GM18498 (cell line): ENCODE results near the gene FBXL15.

ENCODE experiments used
- ATAC-seq: cut with Tn5 transposase; IDR thresholded peaks from one replicate; pipeline ENCODE4 v1.9.1; 2021; ENCODE audit warnings: mild to moderate bottlenecking, moderate library complexity; ENCODE audit not compliant: unreplicated experiment

FBXL15 gene, protein sequence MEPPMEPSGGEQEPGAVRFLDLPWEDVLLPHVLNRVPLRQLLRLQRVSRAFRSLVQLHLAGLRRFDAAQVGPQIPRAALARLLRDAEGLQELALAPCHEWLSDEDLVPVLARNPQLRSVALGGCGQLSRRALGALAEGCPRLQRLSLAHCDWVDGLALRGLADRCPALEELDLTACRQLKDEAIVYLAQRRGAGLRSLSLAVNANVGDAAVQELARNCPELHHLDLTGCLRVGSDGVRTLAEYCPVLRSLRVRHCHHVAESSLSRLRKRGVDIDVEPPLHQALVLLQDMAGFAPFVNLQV

DNA sequence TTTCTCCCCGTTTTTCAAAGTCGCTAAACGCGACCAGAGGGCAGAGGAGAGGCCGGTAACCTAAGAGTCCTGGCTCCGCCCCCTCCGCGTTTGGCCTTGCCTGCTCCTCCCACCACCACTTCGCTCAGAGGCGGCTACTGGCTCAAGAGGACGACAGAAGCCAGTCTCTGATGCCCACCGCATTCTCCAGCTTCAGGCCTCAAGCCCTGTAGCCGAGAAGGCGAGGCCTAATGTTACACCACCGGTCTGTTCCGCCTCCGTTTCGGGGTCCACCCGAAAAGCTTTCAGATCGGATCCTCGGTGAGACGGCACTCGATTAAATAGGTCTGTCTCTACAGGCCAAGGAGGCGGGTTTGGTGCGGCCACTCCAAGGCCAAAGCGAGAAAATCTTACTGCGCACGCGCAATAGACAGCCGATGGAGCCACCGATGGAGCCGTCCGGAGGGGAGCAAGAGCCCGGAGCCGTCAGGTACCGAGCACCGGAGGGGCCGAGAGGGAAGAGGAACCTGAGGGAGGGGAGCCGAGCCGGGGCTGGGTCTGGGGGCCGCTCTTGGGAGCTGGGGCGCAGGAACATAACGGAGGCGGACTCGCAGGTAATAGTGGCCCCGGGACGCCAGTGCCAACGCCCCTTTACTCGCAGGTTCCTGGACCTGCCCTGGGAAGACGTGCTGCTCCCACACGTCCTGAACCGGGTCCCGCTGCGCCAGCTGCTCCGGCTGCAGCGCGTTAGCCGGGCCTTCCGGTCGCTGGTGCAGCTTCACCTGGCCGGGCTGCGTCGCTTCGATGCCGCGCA, at the start of gene FBXL15:
Gene FBXL15, plus strand, starts transcription at position 123 of the 793 bp plus-strand sequence. Its CDS starts 294 bp downstream, at position 417.
- peak; percentile 71 for ATAC-seq

DNA sequence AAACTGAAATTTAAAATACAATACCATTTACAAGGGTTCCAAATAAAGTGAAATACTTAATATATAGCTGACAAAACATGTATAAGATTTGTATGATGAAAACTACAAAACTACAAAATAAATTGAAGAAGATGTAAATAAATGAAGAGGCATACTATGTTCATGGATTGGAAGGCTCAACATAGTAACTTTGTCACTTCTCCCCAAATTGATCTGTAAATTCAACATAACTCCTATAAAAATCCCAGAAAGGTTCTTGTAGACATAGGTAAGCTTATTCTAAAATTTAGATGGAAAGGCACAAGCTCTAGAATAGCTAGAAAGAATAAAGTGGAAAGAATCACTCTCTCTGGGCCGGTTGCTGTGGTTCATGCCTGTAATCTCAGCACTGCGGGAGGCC, 49.3 kb upstream of the FBXL15 start:
- ATAC-seq: no peak

GRCh38 chr10:102375250-102375649, 45.4 kb upstream of the FBXL15 start:
- no peak for ATAC-seq

DNA sequence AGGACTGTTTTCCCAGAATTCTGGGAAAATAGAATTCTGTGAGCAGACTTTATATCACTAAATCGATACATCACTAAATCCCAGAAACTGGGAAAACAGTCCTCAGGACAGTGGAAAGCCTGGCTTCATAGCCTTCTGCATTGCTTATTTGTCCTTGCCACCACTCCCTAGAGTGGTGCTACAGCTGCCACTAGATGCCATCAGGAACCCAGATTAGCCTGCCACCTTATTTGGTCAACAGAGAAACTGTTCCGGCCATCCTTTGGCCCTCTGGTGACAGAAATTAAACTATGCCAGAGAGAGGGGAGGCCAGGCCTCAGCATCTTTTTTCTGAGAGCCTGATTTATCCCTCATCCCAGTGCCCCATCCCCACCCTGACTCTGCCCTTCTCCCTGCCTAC, 44.8 kb upstream of the FBXL15 start:
- ATAC-seq: no peak

GRCh38 chr10:102376901-102377300, 43.7 kb upstream of the FBXL15 start:
- ATAC-seq: no peak

DNA sequence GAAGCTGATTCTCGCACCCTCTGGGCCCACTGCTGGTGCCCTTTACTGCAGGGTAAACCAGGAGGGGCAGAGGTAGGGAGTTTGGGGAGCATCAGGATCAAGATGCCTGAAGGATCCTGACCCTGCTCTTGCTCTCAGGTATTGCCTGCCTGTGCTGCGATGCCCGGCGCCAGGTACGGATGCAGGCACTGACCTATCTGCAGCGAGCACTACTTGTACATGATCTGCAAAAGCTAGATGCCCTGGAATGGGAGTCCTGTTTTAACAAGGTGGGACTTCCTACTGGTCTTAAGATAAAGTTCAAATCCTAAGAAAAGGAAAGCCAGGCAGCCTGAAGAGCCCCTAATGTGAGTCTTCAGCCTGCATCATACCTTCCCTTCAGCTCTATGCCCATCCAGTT, 41.3 kb upstream of the FBXL15 start:
- no peak for ATAC-seq

DNA sequence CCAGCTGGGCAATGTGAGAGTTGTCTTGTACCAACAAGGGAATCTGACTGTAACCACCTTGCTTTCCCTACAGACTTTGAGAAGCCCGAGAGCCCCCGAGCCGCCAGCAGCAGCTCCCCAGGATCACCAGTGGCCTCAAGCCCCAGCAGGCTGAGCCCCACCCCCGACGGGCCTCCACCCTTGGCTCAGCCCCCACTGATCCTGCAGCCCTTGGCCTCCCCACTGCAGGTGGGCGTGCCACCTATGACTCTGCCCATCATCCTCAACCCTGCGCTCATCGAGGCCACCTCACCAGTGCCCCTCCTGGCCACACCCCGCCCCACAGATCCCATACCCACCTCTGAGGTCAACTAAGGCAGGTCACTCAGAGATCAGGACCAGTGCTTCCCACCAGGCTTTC, 38.7 kb upstream of the FBXL15 start:
- ATAC-seq: no peak

DNA sequence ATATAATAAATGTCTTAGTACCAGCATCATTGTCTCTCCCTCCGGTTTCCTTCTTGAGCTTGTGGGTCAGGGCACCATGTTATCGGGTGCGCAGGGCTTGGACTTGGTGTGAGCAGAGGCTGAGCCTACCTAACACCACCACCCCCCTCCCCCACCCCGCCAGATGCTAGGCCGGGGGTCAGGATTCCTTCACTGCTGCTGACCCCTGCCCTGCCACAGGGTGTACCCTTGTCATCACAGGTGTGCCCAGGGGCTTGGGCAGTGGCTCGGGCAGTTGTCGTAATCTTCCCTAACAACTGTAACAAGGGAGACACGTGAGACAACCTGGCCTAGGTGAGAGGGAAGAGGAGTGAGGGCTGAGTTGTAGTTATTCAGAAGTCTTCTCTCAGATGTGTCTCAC, 37.8 kb upstream of the FBXL15 start:
- no peak for ATAC-seq

DNA sequence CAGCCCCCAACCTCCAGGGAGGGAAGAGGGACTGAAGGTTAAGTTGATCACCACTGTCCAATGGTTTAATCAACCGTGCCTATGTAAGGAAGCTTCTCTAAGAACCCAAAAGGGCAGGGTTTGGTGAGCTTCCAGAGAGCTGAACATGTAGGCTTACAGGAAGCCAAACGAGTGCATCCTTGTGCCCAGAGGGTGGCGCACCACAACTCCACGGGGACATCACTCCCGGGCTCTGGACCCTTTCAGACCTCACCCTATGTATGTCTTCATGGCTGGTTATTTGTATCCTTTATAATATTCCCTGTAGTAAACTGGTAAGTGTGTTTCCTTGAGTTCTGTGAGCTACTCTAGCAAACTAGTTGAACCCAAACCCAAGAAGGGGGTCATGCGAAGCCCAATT, 36.6 kb upstream of the FBXL15 start:
- no peak for ATAC-seq

DNA sequence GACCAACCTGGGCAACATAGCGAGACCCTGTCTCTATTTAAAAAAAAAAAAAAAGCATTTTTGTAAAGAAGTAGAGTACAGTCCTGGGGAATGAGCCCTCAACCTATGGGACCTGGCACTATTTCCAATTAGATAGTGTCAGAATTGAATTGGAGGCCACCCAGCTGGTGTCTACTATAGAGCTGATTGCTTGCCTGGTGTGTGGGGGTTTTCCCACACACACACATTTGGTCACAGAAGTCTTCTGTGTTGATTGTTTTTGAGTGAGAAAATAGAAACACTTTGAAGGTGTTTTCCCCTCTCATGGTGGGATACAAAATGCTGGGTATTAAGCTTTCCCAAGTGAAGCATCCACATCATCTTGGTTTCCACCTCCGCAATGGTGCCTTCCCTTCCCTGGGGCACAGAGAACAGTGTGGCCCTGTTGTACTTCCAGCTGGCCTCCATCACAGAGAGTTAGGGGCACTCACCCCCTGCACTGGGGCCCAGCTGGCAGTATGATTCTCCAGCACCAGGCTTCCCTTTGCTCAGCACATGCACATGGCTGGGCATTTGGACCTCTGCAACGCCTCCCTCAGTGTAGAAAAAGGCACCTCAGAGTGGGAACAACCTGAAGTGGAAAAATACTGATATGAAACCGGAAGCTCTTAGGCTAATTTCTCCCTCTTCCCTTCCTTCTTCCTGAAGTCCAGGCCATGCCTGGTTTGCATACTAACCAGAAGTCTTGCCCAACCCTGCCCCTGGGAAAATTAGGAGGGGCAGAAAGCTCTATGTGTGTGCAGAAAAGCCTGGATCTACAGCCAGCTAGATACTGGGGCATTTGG, 35.8 kb upstream of the FBXL15 start:
- ATAC-seq: no peak

DNA sequence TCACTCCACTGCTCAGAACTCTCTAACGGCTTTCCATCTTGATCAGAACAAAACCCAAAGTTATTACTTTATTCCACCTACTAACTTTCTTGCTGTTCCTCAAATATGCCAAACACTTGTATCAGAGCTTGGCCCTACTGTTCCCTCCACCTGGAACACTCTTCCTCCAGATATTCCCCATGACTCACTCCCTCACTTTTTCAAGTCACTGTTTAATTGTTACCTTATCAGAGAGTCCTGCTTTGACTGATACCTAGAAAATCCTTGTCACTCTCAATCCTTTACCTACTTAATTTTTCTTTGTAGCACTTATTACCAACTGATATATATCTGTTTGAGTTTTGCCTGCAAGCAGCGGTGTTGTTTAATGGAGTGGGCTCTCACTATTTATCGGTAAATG, 30.7 kb upstream of the FBXL15 start:
- no peak for ATAC-seq

DNA sequence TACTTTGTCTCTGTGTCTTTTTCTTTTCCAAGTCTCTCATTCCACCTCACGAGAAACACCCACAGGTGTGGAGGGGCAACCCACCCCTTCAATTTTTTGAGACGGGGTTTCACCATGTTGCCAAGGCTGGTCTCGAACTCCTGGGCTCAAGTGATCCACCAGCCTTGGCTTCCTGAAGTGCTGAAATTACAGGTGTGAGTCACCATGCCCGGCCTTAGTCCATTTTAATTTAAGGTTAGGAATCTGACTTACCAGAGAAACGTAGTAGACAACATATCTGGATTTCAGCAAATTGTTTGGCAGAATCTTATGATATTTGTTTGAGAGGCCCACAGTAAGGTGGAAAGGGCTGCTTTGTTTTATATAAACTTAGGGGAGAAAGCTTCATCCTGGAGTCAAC, 28.3 kb upstream of the FBXL15 start:
- ATAC-seq: no peak

- ATAC-seq: no peak
Observed at GRCh38 chr10:102393411-102394078, 27.1 kb upstream of the FBXL15 start.

DNA sequence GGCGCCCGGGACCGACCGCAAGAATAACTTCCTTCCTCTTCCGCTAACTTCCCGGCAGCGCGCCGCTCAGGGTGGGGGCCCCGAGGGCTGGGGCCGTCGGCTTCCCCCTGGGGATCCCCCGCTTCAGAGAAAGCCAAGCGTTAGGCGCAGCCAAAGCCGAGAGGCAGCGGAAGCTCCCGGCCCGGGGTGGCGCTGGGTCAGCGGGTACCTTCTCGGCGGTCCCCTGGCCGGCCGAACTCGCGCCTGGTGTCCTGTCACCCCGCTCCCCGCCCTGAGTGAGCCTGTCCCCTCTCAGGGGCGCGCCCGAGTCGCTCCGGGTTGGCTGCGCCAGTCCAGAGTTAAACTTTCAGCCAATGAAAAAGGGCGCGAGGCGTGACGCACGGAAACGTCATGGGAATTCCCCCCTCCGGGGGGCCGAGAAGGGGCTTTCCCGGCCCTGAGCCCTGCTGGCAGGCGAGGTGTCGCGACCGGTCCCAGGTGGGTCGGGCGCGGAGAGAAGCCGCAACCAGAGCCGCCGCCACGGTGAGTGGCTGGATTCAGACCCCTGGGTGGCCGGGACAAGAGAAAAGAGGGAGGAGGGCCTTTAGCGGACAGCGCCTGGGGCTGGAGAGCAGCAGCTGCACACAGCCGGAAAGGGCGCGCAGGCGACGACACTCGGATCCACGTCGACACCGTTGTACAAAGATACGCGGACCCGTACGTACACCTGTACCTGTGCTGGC, 26.4 kb upstream of the FBXL15 start:
- peak; percentile 83 for ATAC-seq

- ATAC-seq: peak; percentile 0
Observed at GRCh38 chr10:102394801-102395399, 25.7 kb upstream of the FBXL15 start.

GRCh38 chr10:102395400-102396316, 25.0 kb upstream of the FBXL15 start, which contains the start of gene NFKB2:
Gene NFKB2, plus strand, starts transcription at chr10:102395705. Its CDS starts 255 bp downstream, at chr10:102395960.
- ATAC-seq: peak; percentile 37

- ATAC-seq: no peak
Observed at GRCh38 chr10:102396317-102396650, 24.4 kb upstream of the FBXL15 start.

- no peak for ATAC-seq
Observed at GRCh38 chr10:102396730-102397151, 23.9 kb upstream of the FBXL15 start.
